GM19351 (cell line): Measurements from ENCODE around the gene PAK4.
"Not testable (repeated sequence)": the region's sequence is repeated elsewhere in the genome, so short reads cannot be mapped to it uniquely, and the experiment has no call there.

Experiments used
- ATAC-seq: cut with Tn5 transposase; IDR thresholded peaks from one replicate; pipeline ENCODE4 v1.9.1; 2021; ENCODE audit warnings: mild to moderate bottlenecking, moderate library complexity; ENCODE audit not compliant: unreplicated experiment

PAK4 gene

GRCh38 chr19:39099341-39099740 lies 26.2 kb upstream of the PAK4 start:
- no peak for ATAC-seq

- no peak for ATAC-seq
These were observed 25.0 kb upstream of the PAK4 start for GRCh38 chr19:39100500-39101166.

GRCh38 chr19:39103151-39103550 lies 22.4 kb upstream of the PAK4 start:
- ATAC-seq, result no peak

- ATAC-seq, result no peak
These were observed 21.4 kb upstream of the PAK4 start for GRCh38 chr19:39104186-39104596.

GRCh38 chr19:39106194-39106593 lies 19.4 kb upstream of the PAK4 start:
- ATAC-seq, result no peak

GRCh38 chr19:39109641-39110040 lies 15.9 kb upstream of the PAK4 start:
- no peak for ATAC-seq

- ATAC-seq, result no peak
These were observed 15.2 kb upstream of the PAK4 start for GRCh38 chr19:39110263-39110967.

- ATAC-seq, result no peak
These were observed 13.9 kb upstream of the PAK4 start for GRCh38 chr19:39111593-39112199.

GRCh38 chr19:39112338-39112890 lies 13.2 kb upstream of the PAK4 start:
- ATAC-seq, result no peak

GRCh38 chr19:39113199-39113598 lies 12.4 kb upstream of the PAK4 start:
- ATAC-seq, result no peak

GRCh38 chr19:39115105-39115847 lies 10.3 kb upstream of the PAK4 start:
- no peak for ATAC-seq

GRCh38 chr19:39117023-39117422 lies 8.6 kb upstream of the PAK4 start:
- not testable (repeated sequence) for ATAC-seq

GRCh38 chr19:39119830-39120229 lies 5.8 kb upstream of the PAK4 start:
- ATAC-seq, result no peak

- ATAC-seq, result no peak
These were observed 2.5 kb upstream of the PAK4 start for GRCh38 chr19:39122934-39123731.

- ATAC-seq, result no peak
These were observed 1.3 kb upstream of the PAK4 start for GRCh38 chr19:39124136-39124764.

GRCh38 chr19:39125199-39125553 lies 410 bp upstream of the PAK4 start:
- no peak for ATAC-seq

GRCh38 chr19:39126312-39127187 lies 964 bp downstream of the PAK4 start:
- ATAC-seq, result no peak

GRCh38 chr19:39127812-39128515 lies 2.4 kb downstream of the PAK4 start:
- ATAC-seq, result no peak
